RPMI8226 (cell line): Measurements from ENCODE around the gene KIF1B.

ENCODE experiments used
- DNase-seq: peaks from one replicate; pipeline ENCODE4 v3.0.0-alpha.2; 2015

Gene KIF1B

GRCh38 chr1:10280439-10281350 lies 70.3 kb downstream of the KIF1B start:
- no peak for DNase-seq

GRCh38 chr1:10283318-10283984 lies 73.1 kb downstream of the KIF1B start:
- DNase-seq: no peak

- no peak for DNase-seq
Observed at GRCh38 chr1:10286244-10286643, 75.9 kb downstream of the KIF1B start.

- DNase-seq: no peak
Observed at GRCh38 chr1:10287023-10287645, 76.8 kb downstream of the KIF1B start.

GRCh38 chr1:10288029-10288615 lies 77.8 kb downstream of the KIF1B start:
- DNase-seq: no peak

GRCh38 chr1:10291705-10292104 lies 81.3 kb downstream of the KIF1B start:
- DNase-seq: no peak

GRCh38 chr1:10292188-10292587 lies 81.8 kb downstream of the KIF1B start:
- no peak for DNase-seq

- DNase-seq: no peak
Observed at GRCh38 chr1:10295481-10296085, 85.2 kb downstream of the KIF1B start.

GRCh38 chr1:10299151-10299550 lies 88.8 kb downstream of the KIF1B start:
- DNase-seq: no peak

- DNase-seq: no peak
Observed at GRCh38 chr1:10302416-10302815, 92.0 kb downstream of the KIF1B start.

GRCh38 chr1:10304295-10304694 lies 93.9 kb downstream of the KIF1B start:
- DNase-seq: no peak

- DNase-seq: no peak
Observed at GRCh38 chr1:10306435-10306834, 96.1 kb downstream of the KIF1B start.

GRCh38 chr1:10308001-10308400 lies 97.6 kb downstream of the KIF1B start:
- DNase-seq: no peak

GRCh38 chr1:10309243-10310011 lies 99.1 kb downstream of the KIF1B start:
- DNase-seq: no peak

- DNase-seq: no peak
Observed at GRCh38 chr1:10316752-10317151, 106.4 kb downstream of the KIF1B start.

- DNase-seq: no peak
Observed at GRCh38 chr1:10319750-10320149, 109.4 kb downstream of the KIF1B start.

GRCh38 chr1:10320336-10320735 lies 110.0 kb downstream of the KIF1B start:
- DNase-seq: no peak

- no peak for DNase-seq
Observed at GRCh38 chr1:10322821-10323220, 112.5 kb downstream of the KIF1B start.

GRCh38 chr1:10324627-10325026 lies 114.3 kb downstream of the KIF1B start:
- DNase-seq: no peak

- no peak for DNase-seq
Observed at GRCh38 chr1:10325521-10325920, 115.2 kb downstream of the KIF1B start.

- no peak for DNase-seq
Observed at GRCh38 chr1:10326251-10326650, 115.9 kb downstream of the KIF1B start.
